Activated gamma-delta T cell treated with anti-CD3 and anti-CD28 coated beads, Interleukin-2, amount 50 U/mL, for 16 hours (primary cell): ENCODE data around the gene PDCD7.
"Not testable (repeated sequence)": the region's sequence is repeated elsewhere in the genome, so short reads cannot be mapped to it uniquely, and the experiment has no call there.

Experiments
- DNase-seq: peaks from one replicate; pipeline ENCODE4 v3.0.0-alpha.2; 2020; ENCODE audit warnings: low read depth

Gene PDCD7

GRCh38 chr15:65091946-65092770 lies 41.5 kb downstream of the PDCD7 start:
- no peak for DNase-seq

- no peak for DNase-seq
These were observed 44.3 kb downstream of the PDCD7 start for GRCh38 chr15:65089206-65089824.

- DNase-seq: no peak
These were observed 45.0 kb downstream of the PDCD7 start for GRCh38 chr15:65088643-65089021.

GRCh38 chr15:65087873-65088642 lies 45.5 kb downstream of the PDCD7 start:
- no peak for DNase-seq

GRCh38 chr15:65087411-65087810 lies 46.2 kb downstream of the PDCD7 start:
- no peak for DNase-seq

GRCh38 chr15:65086680-65087111 lies 46.9 kb downstream of the PDCD7 start:
- DNase-seq: no peak

- no peak for DNase-seq
These were observed 47.5 kb downstream of the PDCD7 start for GRCh38 chr15:65085990-65086679.

- DNase-seq: no peak
These were observed 48.3 kb downstream of the PDCD7 start for GRCh38 chr15:65085207-65085753.

GRCh38 chr15:65084500-65085206 lies 49.0 kb downstream of the PDCD7 start:
- DNase-seq: no peak

GRCh38 chr15:65083262-65083701 lies 50.3 kb downstream of the PDCD7 start:
- no peak for DNase-seq

GRCh38 chr15:65082303-65082953 lies 51.2 kb downstream of the PDCD7 start:
- DNase-seq: no peak

- DNase-seq: peak; percentile 9
These were observed 51.9 kb downstream of the PDCD7 start for GRCh38 chr15:65081758-65082157.

- no peak for DNase-seq
These were observed 52.3 kb downstream of the PDCD7 start for GRCh38 chr15:65081270-65081669.

- no peak for DNase-seq
These were observed 54.0 kb downstream of the PDCD7 start for GRCh38 chr15:65079580-65079979.

GRCh38 chr15:65077981-65078352 lies 55.6 kb downstream of the PDCD7 start:
- no peak for DNase-seq

- no peak for DNase-seq
These were observed 56.2 kb downstream of the PDCD7 start for GRCh38 chr15:65077291-65077980.

- DNase-seq: no peak
These were observed 56.9 kb downstream of the PDCD7 start, which contains the start of gene KBTBD13 for GRCh38 chr15:65076486-65077290. Gene KBTBD13 (plus strand): TSS chr15:65076746. CDS start chr15:65076816, 70 bp downstream.

GRCh38 chr15:65075607-65076395 lies 57.8 kb downstream of the PDCD7 start:
- not testable (repeated sequence) for DNase-seq
